BLaER1 treated with 17β-estradiol and CSF1 and Interleukin-3, amounts not matched to agents 10 nM and 100 nM (cell line): ENCODE results near the gene FAAP20.
A peak's percentile ranks its signal among the peaks of the same experiment; 100 is the strongest.

ENCODE experiments used
- H3K27ac ChIP-seq, 11 experiments: shearing (Covaris generic); formaldehyde crosslinking; 2 replicates each; pipeline ENCODE4 v1.8.1; 2022
- H3K27me3 ChIP-seq, 11 experiments: shearing (Covaris generic); formaldehyde crosslinking; 2 replicates each; pipeline ENCODE4 v1.8.1; 2022
- H3K36me3 ChIP-seq, 11 experiments: shearing (Covaris generic); formaldehyde crosslinking; 2 replicates each; pipeline ENCODE4 v1.8.1; 2022
- H3K4me1 ChIP-seq, 10 experiments: shearing (Covaris generic); formaldehyde crosslinking; 2 replicates each; pipeline ENCODE4 v1.8.1; 2022
- H3K4me2 ChIP-seq, 11 experiments: shearing (Covaris generic); formaldehyde crosslinking; 2 replicates each; pipeline ENCODE4 v1.8.1; 2022
- H3K4me3 ChIP-seq, 10 experiments: shearing (Covaris generic); formaldehyde crosslinking; 2 replicates each; pipeline ENCODE4 v1.8.1; 2022
- H3K9ac ChIP-seq, 11 experiments: shearing (Covaris generic); formaldehyde crosslinking; 2 replicates each; pipeline ENCODE4 v1.8.1; 2022
- H3K9me3 ChIP-seq, 11 experiments: shearing (Covaris generic); formaldehyde crosslinking; replicated peaks in 1 of 11; 2 replicates each; pipeline ENCODE4 v1.8.1; 2022
- H4K20me1 ChIP-seq, 11 experiments: shearing (Covaris generic); formaldehyde crosslinking; 2 replicates each; pipeline ENCODE4 v1.8.1; 2022
- Cebpa-rat ChIP-seq, 11 experiments: shearing (Covaris generic); IDR thresholded peaks; 2 replicates each; pipeline ENCODE4 v1.8.1; 2022

The FAAP20 gene

DNA sequence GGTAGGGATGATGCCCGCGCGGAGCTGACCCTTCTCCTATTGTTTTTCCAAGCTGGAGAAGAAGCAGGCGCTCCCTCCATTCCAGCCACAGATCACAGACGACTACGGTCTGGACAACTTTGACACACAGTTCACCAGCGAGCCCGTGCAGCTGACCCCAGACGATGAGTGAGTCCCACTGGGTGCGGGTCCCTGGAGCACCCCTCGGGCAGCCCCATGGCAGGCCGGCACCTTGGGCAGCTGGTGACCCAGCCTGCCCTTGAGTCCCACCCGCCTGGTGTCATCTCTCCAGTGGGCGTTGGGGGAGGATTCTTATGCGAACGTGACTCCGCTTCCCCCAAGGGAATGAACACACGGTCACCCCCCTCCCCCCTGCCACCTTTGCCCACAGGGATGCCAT, 10.0 kb downstream of the FAAP20 start:
- H3K9me3 ChIP-seq: no peaks in the 10 kb centered on the region
- TF ChIP-seq Cebpa-rat (IDR thresholded peaks at IDR 0.05): no peak
- no peak overlapping the region for H3K4me2 ChIP-seq
- peaks cover 9 to 26% (median 19%) of the 10 kb centered on the region in 10 experiments for H3K4me1 ChIP-seq
- H3K27ac ChIP-seq: no peak overlapping the region
- no peaks in the 10 kb centered on the region for H3K27me3 ChIP-seq
- H3K4me3 ChIP-seq: no peak overlapping the region
- peaks cover 0 to 72% (median 58%) of the 10 kb centered on the region in 11 experiments; a peak in 18 of 22 replicates for H3K36me3 ChIP-seq
- peaks cover 0 to 48% (median 0%) of the 10 kb centered on the region in 11 experiments; a peak in 6 of 22 replicates for H4K20me1 ChIP-seq
- no peak overlapping the region for H3K9ac ChIP-seq

DNA sequence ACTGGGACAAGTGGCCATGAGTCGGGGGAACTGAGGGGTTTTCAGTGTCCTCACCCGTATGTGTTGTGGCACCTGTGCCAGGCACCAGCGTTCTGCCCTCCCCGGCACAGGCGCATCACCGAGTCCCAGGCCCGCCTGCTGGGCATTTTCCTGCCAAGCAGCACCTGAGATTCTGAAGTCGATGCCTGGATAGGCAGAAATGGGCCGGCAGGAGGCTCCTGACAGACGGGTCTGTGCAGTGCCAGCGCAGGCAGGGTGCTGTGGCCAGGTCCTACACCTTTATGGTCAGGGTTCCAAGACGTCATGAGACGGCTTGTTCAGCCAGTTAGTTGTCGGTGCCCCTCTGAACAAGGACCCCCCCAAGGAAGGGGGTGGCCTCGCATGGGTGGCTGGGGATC, 10.6 kb downstream of the FAAP20 start:
- no peak overlapping the region for H3K27ac ChIP-seq
- H3K27me3 ChIP-seq: no peaks in the 10 kb centered on the region
- H3K4me1 ChIP-seq: peaks cover 6 to 23% (median 15%) of the 10 kb centered on the region in 10 experiments; a peak in 17 of 20 replicates
- no peaks in the 10 kb centered on the region for H3K9me3 ChIP-seq
- no peak overlapping the region for H3K4me2 ChIP-seq
- H3K36me3 ChIP-seq: peaks cover 0 to 75% (median 58%) of the 10 kb centered on the region in 11 experiments; a peak in 18 of 22 replicates
- TF ChIP-seq Cebpa-rat (IDR thresholded peaks at IDR 0.05): no peak
- peaks cover 0 to 54% (median 0%) of the 10 kb centered on the region in 11 experiments; a peak in 6 of 22 replicates for H4K20me1 ChIP-seq
- no peak overlapping the region for H3K9ac ChIP-seq
- H3K4me3 ChIP-seq: no peak overlapping the region

DNA sequence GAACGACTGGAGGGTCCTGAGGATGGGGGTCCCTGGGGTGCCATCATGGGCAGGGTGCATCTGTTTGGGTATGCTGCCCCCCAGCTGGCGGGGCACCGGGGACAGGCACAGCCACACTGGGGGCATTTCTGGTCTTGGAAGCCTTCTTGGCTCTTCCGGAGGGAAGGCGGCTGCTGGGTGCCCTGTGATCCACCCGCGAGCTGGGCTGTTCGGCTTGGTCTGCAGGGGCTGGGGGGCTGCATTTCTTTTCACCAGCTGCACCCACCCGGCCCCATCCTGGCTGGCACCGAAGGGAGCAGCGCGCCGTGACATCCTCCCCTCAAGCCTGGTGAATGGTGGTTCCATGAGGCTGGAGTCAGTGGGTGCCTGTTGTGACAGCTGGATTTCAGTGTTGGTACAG, 12.2 kb downstream of the FAAP20 start:
- H3K27ac ChIP-seq: no peak overlapping the region
- H3K36me3 ChIP-seq: peaks cover 0 to 82% (median 62%) of the 10 kb centered on the region in 11 experiments; a peak in 18 of 22 replicates
- no peaks in the 10 kb centered on the region for H3K27me3 ChIP-seq
- no peak overlapping the region for H3K9ac ChIP-seq
- H3K4me1 ChIP-seq: peaks cover 0 to 7% (median under 1%) of the 10 kb centered on the region in 10 experiments; a peak in 9 of 20 replicates
- H4K20me1 ChIP-seq: peaks cover 0 to 64% (median 0%) of the 10 kb centered on the region in 11 experiments; a peak in 7 of 22 replicates
- TF ChIP-seq Cebpa-rat (IDR thresholded peaks at IDR 0.05): no peak
- H3K4me2 ChIP-seq: no peak overlapping the region
- no peaks in the 10 kb centered on the region for H3K9me3 ChIP-seq
- H3K4me3 ChIP-seq: no peak overlapping the region

DNA sequence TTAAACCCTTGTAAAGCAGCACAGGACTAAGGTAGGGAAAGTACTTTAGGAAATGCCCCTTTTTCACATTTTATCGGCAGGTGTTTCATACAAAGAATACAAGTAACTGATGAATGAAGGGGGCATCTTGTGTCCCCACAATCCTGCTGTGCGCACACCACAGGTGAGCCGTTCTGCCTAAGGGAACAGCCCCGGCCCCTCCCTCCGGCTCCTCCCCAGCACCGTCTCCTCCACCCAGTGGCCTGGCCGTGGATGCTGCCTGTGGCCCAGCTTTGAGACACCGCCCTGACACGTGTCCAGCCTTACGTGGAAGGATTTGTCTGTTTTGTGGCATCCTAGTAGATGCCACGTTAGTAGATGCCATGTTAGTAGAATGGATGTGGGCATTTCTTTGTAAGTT, 12.8 kb downstream of the FAAP20 start:
- H3K27ac ChIP-seq: no peak overlapping the region
- H3K4me1 ChIP-seq: peaks cover 0 to 3% (median 0%) of the 10 kb centered on the region in 10 experiments; a peak in 4 of 20 replicates
- no peaks in the 10 kb centered on the region for H3K27me3 ChIP-seq
- H3K9ac ChIP-seq: no peak overlapping the region
- H4K20me1 ChIP-seq: peaks cover 0 to 70% (median 0%) of the 10 kb centered on the region in 11 experiments; a peak in 8 of 22 replicates
- peaks cover 0 to 86% (median 63%) of the 10 kb centered on the region in 11 experiments; a peak in 18 of 22 replicates for H3K36me3 ChIP-seq
- H3K9me3 ChIP-seq: no peaks in the 10 kb centered on the region
- no peak for TF ChIP-seq Cebpa-rat (IDR thresholded peaks at IDR 0.05)
- H3K4me2 ChIP-seq: no peak overlapping the region
- H3K4me3 ChIP-seq: no peak overlapping the region

DNA sequence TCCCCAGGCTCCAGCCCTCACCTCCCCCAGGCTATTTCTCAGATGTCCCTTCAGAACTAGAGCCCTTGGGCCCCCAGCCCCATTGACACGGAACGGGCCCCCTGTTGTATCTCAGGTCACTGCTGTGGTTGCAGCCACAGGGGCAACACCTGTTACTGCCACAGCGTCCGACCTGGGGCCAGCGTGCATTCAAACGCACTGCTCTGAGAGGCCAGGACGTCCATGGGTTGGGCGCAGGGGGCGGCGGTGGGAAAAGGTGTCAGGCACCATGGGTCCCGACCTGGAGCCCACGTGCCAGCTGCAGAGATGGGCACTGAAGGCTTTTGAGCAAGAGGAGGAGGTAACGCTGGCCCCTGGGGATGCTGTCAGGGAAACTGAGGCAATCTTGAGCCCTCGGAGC, 13.3 kb downstream of the FAAP20 start:
- H3K36me3 ChIP-seq: peaks cover 0 to 88% (median 63%) of the 10 kb centered on the region in 11 experiments; a peak in 17 of 22 replicates

DNA sequence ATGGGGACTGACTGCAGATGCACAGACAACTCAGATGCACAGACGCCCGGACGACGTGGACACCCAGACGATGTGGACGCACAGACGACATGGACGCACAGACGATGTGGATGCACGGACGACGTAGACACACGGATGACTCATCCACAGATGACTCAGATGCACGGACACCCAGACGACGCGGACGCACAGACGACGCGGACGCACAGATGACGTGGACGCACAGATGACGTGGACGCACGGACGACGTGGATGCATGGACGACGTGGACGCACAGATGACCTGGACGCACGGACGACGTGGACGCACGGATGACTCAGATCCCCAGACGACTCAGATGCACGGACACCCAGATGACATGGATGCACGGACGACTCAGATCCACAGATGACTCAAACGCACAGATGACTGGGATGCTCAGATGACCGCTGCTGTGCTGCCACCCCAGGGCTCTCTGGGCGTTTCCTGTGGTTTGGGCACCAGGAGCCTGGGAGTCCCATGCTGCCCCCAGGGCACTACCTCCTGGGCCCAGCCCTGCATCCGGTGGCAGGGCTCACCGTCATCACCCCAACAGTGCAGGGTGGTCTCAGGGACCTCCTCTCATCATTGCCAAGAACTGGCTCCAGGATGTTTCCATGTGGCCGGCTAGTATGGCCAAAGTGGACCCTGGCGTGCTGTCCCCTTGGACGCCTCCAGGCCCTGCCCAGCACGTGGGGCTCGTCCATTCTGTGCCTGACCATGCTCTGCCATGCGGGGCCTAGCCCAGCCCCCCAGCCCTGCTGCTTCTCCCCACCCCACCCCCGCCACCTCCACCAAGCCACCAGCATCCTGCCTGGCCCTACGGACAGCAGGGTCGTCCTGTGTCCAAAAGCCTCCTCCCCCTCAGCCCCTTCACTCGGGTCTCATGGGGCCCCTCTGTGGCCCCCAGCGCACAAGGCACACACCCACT, 14.0 kb downstream of the FAAP20 start:
- peaks cover 0 to 88% (median 57%) of the 10 kb centered on the region in 11 experiments; a peak in 17 of 22 replicates for H3K36me3 ChIP-seq
- no peak overlapping the region for H3K27ac ChIP-seq
- no peaks in the 10 kb centered on the region for H3K27me3 ChIP-seq
- peaks cover 0 to 3% (median 0%) of the 10 kb centered on the region in 10 experiments; a peak in 4 of 20 replicates for H3K4me1 ChIP-seq
- peaks cover 0 to 79% (median 0%) of the 10 kb centered on the region in 11 experiments; a peak in 8 of 22 replicates for H4K20me1 ChIP-seq
- H3K9me3 ChIP-seq: no peaks in the 10 kb centered on the region
- TF ChIP-seq Cebpa-rat (IDR thresholded peaks at IDR 0.05): no peak
- no peak overlapping the region for H3K4me3 ChIP-seq
- H3K4me2 ChIP-seq: no peak overlapping the region
- no peak overlapping the region for H3K9ac ChIP-seq

More for the DNA sequence above, 13.3 kb downstream of the FAAP20 start:
- Histone ChIP-seq H3K9ac (no peak overlapping the region), H3K9me3 (no peaks in the 10 kb centered on the region), H3K4me2 (no peak overlapping the region), H3K27ac (no peak overlapping the region), H3K4me3 (no peak overlapping the region), H3K27me3 (no peaks in the 10 kb centered on the region), H3K4me1 (peaks cover 0 to 3% (median 0%) of the 10 kb centered on the region in 10 experiments; a peak in 4 of 20 replicates), H4K20me1 (peaks cover 0 to 75% (median 0%) of the 10 kb centered on the region in 11 experiments; a peak in 8 of 22 replicates)
- TF ChIP-seq Cebpa-rat (IDR thresholded peaks at IDR 0.05): no peak

DNA sequence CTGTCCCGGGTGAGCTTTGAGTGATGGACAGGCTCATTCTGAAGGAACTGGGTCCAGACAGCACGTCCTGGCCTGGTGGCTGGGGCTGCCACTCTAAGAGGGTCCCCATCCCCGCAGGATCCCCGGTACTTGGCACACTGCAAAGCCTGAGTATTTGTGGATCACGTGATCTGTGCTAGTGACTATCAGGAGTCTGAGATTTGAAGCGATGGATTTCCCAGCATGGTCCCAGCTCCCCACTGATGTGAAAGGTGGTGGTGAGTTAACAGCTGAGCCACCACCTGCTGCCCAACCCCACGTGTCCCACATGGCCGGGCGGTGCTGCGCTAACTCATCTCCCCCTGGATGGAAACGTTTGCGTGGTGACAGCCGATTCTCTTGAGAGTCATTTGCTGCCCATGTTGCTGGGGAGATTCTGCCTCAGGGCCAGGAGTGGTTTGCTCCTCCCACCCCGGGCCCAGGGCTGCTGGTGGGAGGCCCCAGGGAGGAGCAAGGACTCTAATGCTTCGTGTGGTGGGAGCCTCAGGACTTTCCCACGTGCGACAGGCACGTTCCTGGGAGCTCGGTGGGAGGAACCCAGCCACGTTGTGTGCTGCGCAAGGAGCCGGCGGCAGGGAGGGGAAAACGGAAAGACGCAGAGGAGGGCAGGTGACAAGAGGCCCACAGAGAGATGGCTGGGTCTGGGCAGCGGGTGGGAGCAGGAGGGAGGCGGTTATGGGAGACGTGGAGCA, 15.1 kb downstream of the FAAP20 start:
- Histone ChIP-seq H3K27me3 (no peaks in the 10 kb centered on the region), H3K4me1 (peaks cover 4 to 9% (median 6%) of the 10 kb centered on the region in 10 experiments; a peak in 17 of 20 replicates), H3K9ac (peak overlapping the region in 1 of 11 experiments; percentile 3; a peak in 1 of 22 replicates), H3K4me2 (no peak overlapping the region), H3K9me3 (no peaks in the 10 kb centered on the region), H3K36me3 (peaks cover 0 to 83% (median 46%) of the 10 kb centered on the region in 11 experiments; a peak in 14 of 22 replicates), H4K20me1 (peaks cover 0 to 76% (median 0%) of the 10 kb centered on the region in 11 experiments; a peak in 8 of 22 replicates), H3K27ac (no peak overlapping the region), H3K4me3 (no peak overlapping the region)
- no peak for TF ChIP-seq Cebpa-rat (IDR thresholded peaks at IDR 0.05)

DNA sequence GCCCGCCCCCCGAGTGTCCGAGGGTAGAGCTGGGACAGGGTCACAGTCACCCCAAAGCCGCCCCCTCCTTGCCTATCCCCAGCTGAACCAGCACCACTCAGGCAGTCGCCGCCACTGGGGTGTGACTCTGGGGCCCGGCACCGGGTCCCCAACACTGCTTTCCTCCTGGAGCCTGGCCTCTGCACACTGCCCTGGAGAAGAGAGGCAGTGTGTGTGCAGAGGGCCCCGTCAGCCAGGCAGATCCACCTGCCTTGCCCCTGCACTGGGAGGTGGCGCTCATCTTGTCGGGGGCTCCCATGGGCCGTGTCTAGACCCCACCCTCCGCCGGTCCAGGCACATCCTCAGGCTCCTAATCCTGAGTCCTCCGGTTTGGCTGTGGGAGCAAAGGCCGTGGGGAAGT, 15.7 kb downstream of the FAAP20 start:
- no peaks in the 10 kb centered on the region for H3K27me3 ChIP-seq
- H3K4me1 ChIP-seq: peaks cover 6 to 15% (median 12%) of the 10 kb centered on the region in 10 experiments; a peak in 17 of 20 replicates
- no peak overlapping the region for H3K27ac ChIP-seq
- H3K9ac ChIP-seq: peak overlapping the region in 1 of 11 experiments; percentile 3; a peak in 1 of 22 replicates
- peaks cover 0 to 80% (median 40%) of the 10 kb centered on the region in 11 experiments; a peak in 12 of 22 replicates for H3K36me3 ChIP-seq
- H3K4me2 ChIP-seq: no peak overlapping the region
- H4K20me1 ChIP-seq: peaks cover 0 to 75% (median 0%) of the 10 kb centered on the region in 11 experiments; a peak in 9 of 22 replicates
- H3K4me3 ChIP-seq: no peak overlapping the region
- no peak for TF ChIP-seq Cebpa-rat (IDR thresholded peaks at IDR 0.05)
- H3K9me3 ChIP-seq: no peaks in the 10 kb centered on the region
